Measurements from ENCODE around the gene ZNF185. TPM values are rescaled to one million over a fixed set of nuclear protein-coding genes. Genes with fewer than 3 reads are reported as not detected.

The ZNF185 gene
- total RNA-seq, 1 donor from 2014 or later, result 1.6 TPM

- H3K4me1 ChIP-seq, result no peaks in the 10 kb centered on the region
- TF ChIP-seq CTCF (IDR thresholded peaks at IDR 0.05; ENCODE audit: borderline replicate concordance), result no peak
- no peaks in the 10 kb centered on the region for H3K36me3 ChIP-seq
- no peak overlapping the region for H3K4me3 ChIP-seq
- no peaks in the 10 kb centered on the region for H3K9me3 ChIP-seq (replicated peaks)
- DNase-seq, result no peak
- no peak overlapping the region for H3K27ac ChIP-seq (replicated peaks)
- no peaks in the 10 kb centered on the region for H3K27me3 ChIP-seq (ENCODE audit: low read depth)
- intact Hi-C loops (cut with micrococcal nuclease), result no loop called here
Observed at GRCh38 chrX:152928761-152929400, 31.0 kb downstream of the ZNF185 start.

GRCh38 chrX:152929898-152930297 is 32.0 kb downstream of the ZNF185 start:
- DNase-seq, result no peak

GRCh38 chrX:152930516-152930915 is 32.6 kb downstream of the ZNF185 start:
- intact Hi-C loops (cut with micrococcal nuclease), result no loop called here
- no peaks in the 10 kb centered on the region for H3K27me3 ChIP-seq (ENCODE audit: low read depth)
- no peak overlapping the region for H3K27ac ChIP-seq (replicated peaks)
- no peak for DNase-seq
- no peaks in the 10 kb centered on the region for H3K4me1 ChIP-seq
- H3K36me3 ChIP-seq, result no peaks in the 10 kb centered on the region
- H3K9me3 ChIP-seq (replicated peaks), result no peaks in the 10 kb centered on the region
- TF ChIP-seq CTCF (IDR thresholded peaks at IDR 0.05; ENCODE audit: borderline replicate concordance), result no peak
- H3K4me3 ChIP-seq, result no peak overlapping the region

More at GRCh38 chrX:152929898-152930297, 32.0 kb downstream of the ZNF185 start:
- no peak overlapping the region for H3K27ac ChIP-seq (replicated peaks)
- H3K4me3 ChIP-seq, result no peak overlapping the region
- no peaks in the 10 kb centered on the region for H3K4me1 ChIP-seq
- H3K9me3 ChIP-seq (replicated peaks), result no peaks in the 10 kb centered on the region
- no peak for TF ChIP-seq CTCF (IDR thresholded peaks at IDR 0.05; ENCODE audit: borderline replicate concordance)
- intact Hi-C loops (cut with micrococcal nuclease), result no loop called here
- no peaks in the 10 kb centered on the region for H3K27me3 ChIP-seq (ENCODE audit: low read depth)
- H3K36me3 ChIP-seq, result no peaks in the 10 kb centered on the region

DNA sequence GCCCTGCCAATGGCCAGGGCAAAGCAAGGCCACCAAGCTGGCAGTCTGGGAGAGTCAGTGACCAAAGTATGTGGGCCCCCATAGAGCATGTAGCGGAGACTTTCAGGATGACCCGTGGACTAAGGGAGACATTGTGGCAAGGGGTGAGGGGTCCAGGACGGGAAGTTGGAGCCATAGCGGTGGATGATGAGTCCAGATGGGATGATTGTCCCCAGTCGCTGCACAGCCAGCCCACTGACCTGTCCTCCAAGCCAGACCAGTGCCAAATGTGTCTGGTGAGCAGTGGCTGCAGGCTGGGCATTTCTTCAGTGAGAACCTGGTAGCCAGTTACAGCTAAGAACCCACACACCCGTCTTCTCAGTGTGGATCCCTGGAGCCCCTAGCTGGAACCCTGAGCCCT is 34.3 kb downstream of the ZNF185 start:
- no peak for TF ChIP-seq CTCF (IDR thresholded peaks at IDR 0.05; ENCODE audit: borderline replicate concordance)
- DNase-seq, result no peak
- intact Hi-C loops (cut with micrococcal nuclease), result no loop called here

DNA sequence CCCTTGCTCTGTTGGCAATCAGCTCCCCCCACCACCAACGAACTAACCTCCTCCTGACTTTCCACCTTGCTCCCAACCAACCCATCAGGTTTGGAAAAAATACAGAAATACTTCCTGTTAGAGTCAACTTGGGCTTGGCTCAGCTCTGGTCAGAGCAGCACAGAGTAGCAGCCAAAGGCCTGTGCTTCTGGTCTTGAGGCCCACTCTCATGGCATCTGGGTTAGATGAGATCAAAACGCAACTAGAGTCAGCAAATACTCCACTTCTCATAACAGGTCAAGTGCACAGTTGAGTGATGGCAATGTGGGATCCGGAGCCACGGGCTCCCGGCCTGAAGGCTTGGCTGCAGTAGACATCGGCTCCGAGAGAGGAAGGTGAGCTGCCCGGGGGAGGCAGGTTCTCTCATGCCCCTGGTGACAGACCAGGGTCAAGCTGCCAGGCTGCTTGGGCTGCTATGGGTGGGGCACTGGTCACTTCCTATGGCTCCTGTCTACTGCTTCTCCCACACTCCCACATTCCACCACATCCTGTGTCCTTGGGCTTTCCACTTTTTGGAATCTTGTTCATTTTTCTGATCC is 34.8 kb downstream of the ZNF185 start:
- Histone ChIP-seq H3K4me1 (no peaks in the 10 kb centered on the region), H3K27ac (replicated peaks) (no peak overlapping the region), H3K36me3 (no peaks in the 10 kb centered on the region), H3K27me3 (ENCODE audit: low read depth) (no peaks in the 10 kb centered on the region), H3K4me3 (no peak overlapping the region), H3K9me3 (replicated peaks) (no peaks in the 10 kb centered on the region)
- no peak for TF ChIP-seq CTCF (IDR thresholded peaks at IDR 0.05; ENCODE audit: borderline replicate concordance)
- intact Hi-C loops (cut with micrococcal nuclease), result no loop called here
- no peak for DNase-seq

More for the DNA sequence above, 34.3 kb downstream of the ZNF185 start:
- Histone ChIP-seq H3K4me3 (no peak overlapping the region), H3K4me1 (no peaks in the 10 kb centered on the region), H3K27me3 (ENCODE audit: low read depth) (no peaks in the 10 kb centered on the region), H3K27ac (replicated peaks) (no peak overlapping the region), H3K36me3 (no peaks in the 10 kb centered on the region), H3K9me3 (replicated peaks) (no peaks in the 10 kb centered on the region)
